ENCODE data around the gene TWF1.

DNA sequence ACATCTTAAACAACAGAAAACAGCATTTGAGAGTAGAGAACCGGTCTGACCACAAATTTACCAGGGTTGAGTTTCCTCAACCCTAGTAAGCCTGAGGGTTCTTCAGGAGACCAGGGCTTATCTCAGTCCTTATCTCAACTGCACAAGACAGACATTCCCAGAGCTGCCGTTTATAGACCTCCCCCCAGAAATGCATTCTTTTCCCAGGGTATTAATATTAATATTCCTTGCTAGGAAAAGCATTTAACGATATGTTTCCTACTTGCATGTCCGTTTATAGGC, 42.0 kb upstream of the TWF1 start:
- TF ChIP-seq, protein P1, sequence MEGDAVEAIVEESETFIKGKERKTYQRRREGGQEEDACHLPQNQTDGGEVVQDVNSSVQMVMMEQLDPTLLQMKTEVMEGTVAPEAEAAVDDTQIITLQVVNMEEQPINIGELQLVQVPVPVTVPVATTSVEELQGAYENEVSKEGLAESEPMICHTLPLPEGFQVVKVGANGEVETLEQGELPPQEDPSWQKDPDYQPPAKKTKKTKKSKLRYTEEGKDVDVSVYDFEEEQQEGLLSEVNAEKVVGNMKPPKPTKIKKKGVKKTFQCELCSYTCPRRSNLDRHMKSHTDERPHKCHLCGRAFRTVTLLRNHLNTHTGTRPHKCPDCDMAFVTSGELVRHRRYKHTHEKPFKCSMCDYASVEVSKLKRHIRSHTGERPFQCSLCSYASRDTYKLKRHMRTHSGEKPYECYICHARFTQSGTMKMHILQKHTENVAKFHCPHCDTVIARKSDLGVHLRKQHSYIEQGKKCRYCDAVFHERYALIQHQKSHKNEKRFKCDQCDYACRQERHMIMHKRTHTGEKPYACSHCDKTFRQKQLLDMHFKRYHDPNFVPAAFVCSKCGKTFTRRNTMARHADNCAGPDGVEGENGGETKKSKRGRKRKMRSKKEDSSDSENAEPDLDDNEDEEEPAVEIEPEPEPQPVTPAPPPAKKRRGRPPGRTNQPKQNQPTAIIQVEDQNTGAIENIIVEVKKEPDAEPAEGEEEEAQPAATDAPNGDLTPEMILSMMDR (conservative IDR thresholded peaks at IDR 0.05; ENCODE audit: low read depth in 2 of 2), result no peak
- TF ChIP-seq POLR2AphosphoS5 (IDR thresholded peaks at IDR 0.05; ENCODE audit: low read depth) (no peak), CREB1 (CRISPR knock-in tag; IDR thresholded peaks at IDR 0.05; ENCODE audit: low read depth) (no peak)
